Fibroblast of skin of abdomen (primary cell): ENCODE results near the gene RILP.

Source experiments
- DNase-seq: peaks from one replicate; pipeline ENCODE4 v3.0.0-alpha.2; 2013

Gene RILP

GRCh38 chr17:1627982-1628855 lies 21.4 kb downstream of the RILP start, which contains the start of gene SLC43A2:
TSS of gene SLC43A2 (minus strand) at chr17:1628834. CDS start at chr17:1627874, 960 bp downstream.
- DNase-seq: peak; percentile 72

GRCh38 chr17:1627182-1627981 lies 22.3 kb downstream of the RILP start:
- DNase-seq: no peak

DNA sequence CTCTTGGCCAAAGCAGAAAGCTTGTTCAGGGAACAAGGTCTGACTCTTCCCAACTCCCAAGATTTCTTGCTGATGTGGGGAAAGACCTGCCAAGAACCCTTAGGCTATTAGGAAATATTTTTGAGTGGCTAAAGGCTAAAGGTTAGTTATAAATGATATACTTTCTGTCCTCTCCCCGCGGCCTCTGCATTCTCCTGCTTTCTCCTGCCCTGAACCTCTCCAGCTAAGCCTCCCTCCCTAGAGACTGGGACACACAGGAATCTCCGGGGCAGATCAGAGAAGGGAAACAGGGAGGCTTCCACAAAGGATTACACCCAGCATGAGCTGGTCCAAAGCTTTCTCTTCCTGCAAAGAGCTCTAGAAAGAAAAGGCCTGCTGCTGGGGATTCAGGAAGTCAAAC lies 23.3 kb downstream of the RILP start:
- no peak for DNase-seq

DNA sequence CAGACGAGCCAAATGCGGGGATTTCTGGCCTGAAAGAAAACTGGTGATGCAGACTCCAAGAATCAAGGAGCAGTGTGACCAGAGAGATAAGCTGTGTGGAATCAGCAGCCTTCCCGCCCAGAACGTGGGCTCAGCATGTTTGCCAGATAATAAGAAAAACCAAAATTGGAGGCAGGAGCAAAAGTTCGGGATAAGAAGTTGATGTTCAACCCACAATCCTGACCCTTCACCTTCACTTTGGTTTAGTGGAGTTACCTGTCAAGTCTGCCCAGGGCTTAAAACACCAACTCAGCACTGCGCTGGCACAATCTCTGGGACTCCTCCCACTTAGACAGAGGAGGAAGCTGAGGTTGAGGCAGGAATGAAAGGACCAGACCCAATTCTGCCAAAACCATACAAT lies 24.1 kb downstream of the RILP start:
- DNase-seq: no peak

- DNase-seq: no peak
Measured at GRCh38 chr17:1625053-1625452, 24.6 kb downstream of the RILP start.

DNA sequence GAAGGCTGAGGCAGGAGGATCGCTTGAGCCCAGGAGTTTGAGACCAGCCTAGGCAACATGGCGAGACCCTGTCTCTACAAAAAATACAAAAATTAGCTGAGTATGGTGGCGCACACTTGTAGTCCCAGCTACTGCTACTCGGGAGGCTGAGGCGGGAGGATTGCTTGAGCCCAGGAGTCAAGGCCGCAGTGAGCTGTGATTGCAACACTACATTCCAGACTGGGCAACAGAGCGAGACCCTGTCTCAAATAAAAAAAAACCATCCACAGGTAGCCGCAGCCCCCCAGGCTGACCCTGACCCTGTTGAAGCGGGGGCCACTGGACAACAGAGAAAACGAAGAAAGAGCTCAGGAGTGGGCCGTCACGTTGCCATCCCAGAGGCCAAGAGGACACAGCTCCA lies 25.0 kb downstream of the RILP start:
- no peak for DNase-seq

GRCh38 chr17:1623057-1623630 lies 26.5 kb downstream of the RILP start:
- no peak for DNase-seq

DNA sequence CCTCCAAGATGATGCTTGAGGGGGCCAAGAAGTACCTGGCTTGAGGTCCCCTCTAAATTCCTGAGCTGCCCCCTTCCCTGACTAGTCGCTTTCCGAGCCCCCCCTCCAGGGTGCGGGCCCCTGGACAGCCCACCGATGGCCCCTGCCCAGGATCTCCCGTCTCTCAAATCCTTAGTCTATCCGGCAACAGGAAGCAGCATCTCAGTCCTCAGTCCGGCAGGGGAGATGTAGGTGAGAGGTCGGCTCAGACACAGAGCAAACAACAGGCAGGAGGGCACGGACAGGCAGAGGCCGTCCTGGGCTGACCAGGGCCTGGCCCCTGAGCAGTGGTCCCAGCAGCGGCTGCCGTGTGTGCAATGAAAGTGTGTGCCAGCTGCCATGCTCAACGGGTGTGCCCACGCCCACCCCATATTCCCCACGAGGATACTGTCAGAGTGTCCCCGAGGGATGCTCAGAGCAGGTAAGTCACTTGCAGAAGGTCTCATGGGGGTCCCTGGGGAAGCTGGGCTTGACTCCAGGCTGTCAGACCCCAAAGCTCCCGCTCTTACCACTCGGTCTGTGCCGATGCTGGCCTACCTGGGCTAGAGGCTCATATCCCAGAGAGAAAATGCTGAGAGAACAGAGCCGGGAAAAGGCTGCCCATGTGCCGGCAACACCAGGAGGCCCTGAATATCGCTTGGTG lies 28.3 kb downstream of the RILP start:
- no peak for DNase-seq

DNA sequence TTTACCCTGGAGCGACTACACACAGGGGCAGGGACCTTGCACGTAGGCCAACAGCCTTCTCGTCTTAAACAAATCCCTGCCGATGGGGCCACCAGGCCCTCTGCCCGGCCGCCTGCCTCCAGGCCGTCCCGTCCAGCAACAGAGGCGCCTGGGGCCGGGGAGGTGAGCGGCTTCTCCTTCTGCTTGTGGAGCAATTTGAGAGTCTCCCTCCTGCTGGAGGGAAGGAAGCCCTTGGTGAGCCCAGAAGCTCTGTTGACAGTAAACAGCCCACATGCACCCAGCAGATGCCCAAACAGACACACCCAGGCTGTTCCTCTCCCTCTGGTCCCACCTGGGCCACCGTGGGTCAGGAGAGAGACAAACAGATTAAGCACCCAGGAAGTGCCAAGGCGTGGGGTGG lies 29.2 kb downstream of the RILP start:
- no peak for DNase-seq

DNA sequence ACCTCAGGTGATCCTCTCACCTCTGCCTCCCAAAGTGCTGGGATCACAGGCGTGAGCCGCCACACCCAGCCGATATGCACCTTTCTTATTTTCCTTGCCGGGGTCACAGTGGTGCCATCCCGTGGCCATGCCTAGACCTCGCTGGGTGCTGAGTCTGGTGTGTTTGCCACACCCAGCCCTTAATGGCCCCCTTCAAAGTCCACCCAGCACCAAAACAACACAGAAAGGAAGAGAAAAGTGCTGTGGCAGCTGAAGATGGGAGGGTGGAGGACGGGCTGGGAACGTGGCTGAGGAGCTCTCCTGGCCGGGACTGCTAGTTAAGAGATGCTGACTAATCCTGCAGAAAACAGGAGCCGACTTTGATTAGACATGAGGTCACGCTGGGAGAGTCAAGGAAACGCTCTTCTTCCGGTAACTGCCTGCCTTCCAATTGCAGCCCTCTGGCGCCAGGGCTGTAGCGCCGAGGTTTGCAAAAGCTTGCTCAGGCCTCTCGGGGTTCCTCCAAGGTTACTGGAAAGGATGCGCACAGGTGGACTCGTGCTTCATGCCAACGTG lies 32.0 kb downstream of the RILP start:
- DNase-seq: peak; percentile 63

DNA sequence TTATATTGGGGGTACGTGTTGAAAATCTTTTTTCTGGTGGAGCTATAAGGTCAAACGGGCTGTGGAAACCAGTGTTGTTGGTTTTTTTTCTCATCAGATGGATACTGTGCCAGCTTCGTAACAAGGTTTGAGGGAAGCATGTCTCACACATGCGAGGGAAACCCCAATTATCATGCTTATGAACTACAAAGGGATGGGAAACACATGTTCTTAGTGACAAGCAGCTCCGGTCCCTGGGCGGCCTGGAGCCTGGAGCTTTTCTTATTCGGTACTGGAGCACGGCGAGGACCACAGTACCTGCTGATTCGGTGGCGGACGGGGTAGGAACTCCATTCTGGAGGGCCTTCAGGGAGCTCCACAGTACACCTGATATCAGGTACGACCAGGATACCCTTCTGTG lies 33.6 kb downstream of the RILP start:
- no peak for DNase-seq

DNA sequence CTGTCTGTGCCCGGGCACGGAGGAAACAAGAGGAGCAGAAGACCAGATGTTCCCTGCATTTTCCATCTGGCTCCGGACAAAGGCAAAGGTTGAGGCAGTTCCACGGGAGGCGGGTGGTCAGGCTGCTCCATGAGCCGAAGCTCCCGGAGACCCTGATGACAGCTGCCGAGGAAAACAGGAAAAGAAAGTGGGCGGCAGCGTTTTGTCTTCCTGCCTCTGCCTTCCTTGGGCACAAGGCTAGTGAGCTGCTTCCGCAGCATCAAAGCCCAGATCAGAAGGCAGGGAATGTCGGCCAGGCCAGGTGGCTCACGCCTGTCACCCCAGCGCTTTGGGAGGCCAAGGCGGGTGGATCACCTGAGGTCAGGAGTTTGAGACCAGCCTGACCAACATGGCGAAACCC lies 37.3 kb downstream of the RILP start:
- no peak for DNase-seq

DNA sequence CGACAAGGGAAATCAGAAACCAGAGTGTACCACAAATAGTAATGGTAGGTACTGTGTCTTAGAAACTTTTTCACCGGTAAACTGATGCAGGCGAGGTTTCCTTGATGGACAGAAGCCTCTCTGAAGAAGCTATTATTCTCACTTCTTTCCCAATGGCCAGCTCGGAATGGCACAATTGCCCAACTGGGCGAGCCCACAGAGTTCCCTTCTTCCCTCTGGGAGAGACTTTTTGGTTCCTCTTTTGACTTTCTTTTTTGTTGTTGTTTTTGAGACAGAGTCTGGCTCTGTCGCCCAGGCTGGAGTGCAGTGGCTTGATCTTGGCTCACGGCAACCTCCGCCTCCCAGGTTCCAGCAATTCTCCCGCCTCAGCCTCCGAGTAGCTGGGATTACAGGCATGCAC lies 38.0 kb downstream of the RILP start:
- no peak for DNase-seq

GRCh38 chr17:1608676-1609075 lies 41.0 kb downstream of the RILP start:
- DNase-seq: no peak

DNA sequence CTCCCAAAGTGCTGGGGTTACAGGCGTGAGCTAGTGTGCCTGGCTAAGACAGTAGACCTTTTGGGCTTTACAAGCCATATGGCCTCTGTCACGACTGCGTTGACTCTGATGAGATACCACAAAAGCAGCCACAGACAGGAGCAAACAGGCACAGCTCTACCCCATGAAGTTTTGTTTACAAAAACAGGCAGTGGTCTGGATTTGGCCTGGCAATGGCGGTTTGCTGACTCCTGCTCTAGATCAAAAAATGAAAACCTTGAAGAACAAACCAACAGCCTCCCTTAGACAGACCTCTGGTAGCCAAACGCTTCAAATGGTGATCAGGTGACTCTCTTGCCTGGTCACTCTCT lies 41.7 kb downstream of the RILP start:
- DNase-seq: no peak

GRCh38 chr17:1606352-1606985 lies 43.2 kb downstream of the RILP start:
- DNase-seq: no peak

- no peak for DNase-seq
Measured at GRCh38 chr17:1605681-1606351, 43.9 kb downstream of the RILP start.

GRCh38 chr17:1604831-1605528 lies 44.7 kb downstream of the RILP start:
- DNase-seq: no peak

- DNase-seq: no peak
Measured at GRCh38 chr17:1601571-1601970, 48.1 kb downstream of the RILP start.

DNA sequence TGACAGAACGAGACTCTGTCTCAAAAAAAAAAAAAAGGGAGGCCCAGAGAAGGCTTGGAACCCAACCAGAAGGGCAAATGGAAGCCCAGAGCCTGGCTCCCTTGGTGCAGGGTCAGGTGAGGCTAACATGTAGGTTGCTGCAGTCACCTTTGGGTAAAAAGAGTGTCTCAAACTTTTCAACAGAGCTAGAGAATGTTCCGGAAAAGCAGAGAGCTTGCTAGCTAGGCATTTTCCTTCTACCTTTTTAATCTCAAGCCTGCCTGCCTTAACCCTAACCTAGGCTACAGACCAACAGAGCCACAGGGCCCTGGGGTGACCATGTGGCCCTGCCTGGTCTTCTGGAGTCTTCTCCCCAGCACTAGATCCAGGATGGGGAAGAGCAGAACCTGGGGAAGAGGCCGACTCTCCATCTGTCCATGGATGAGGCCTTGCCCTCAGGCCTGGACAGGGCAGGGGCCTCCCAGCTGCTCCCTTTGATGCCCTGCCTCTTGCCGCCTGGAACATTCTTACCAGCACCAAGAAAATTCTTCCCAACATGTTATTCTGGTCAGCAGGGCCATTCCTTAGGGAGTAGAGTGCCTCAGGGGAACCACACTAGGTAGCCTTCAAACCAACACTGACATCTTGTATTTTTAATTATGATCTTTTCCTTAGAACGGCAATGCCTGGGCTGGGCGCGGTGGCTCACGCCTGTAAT lies 51.1 kb downstream of the RILP start:
- no peak for DNase-seq
